NCI-H1092 treated with DMSO at 0.1 percent for 48 hours (cell line): ENCODE measurements around the gene DENND1B.

ENCODE experiments used
- DNase-seq: peaks from one replicate; lab custom pipeline; 2025; lab: John Stamatoyannopoulos, UW

Gene DENND1B, protein sequence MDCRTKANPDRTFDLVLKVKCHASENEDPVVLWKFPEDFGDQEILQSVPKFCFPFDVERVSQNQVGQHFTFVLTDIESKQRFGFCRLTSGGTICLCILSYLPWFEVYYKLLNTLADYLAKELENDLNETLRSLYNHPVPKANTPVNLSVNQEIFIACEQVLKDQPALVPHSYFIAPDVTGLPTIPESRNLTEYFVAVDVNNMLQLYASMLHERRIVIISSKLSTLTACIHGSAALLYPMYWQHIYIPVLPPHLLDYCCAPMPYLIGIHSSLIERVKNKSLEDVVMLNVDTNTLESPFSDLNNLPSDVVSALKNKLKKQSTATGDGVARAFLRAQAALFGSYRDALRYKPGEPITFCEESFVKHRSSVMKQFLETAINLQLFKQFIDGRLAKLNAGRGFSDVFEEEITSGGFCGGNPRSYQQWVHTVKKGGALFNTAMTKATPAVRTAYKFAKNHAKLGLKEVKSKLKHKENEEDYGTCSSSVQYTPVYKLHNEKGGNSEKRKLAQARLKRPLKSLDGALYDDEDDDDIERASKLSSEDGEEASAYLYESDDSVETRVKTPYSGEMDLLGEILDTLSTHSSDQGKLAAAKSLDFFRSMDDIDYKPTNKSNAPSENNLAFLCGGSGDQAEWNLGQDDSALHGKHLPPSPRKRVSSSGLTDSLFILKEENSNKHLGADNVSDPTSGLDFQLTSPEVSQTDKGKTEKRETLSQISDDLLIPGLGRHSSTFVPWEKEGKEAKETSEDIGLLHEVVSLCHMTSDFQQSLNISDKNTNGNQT

DNA sequence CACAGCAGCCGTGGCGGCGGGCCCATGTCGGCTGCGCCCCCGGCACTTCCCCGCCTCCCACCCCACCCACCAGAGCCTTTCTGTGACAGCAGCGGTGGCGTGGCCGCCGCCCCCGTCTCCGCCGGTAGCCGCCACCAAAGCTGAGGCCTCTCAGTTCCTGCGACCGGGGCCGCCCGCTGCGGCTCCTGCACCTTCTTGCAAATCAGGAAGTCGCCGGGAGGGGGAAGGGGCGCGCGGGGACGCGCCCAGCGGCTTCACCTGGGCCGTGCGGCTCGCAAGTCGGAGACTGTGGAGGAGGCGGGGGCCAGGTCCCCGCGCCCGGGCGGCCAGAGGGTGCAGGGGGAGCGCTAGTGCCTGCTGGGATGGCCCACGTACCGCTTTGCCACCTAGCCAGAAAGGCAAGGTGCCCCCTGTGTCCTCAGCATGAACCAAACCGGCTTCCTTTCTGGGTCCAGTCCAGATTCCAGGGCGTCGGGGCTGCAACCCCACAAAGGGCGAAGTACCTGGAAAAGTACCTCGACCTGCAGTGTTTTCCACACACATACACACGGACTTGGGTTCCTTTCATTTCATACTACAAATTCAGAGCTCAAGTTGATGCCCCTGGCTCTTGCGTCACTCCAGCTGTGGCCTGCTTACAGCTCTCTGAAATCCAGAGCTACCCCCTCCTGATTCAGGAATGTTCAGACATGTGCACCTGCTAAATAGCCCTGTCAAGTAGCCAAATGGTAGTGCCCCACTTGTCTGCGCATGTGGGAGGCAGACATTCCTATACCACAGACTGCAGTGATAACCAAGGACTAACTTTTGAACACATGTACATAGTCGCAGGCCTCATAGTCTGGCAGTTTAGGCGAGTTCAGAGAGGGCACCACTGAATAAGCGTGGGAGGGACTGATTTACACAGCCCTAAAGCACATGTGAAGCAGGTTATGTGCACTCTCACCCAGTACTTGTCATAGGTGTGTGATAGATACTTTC lies at the start of gene DENND1B:
Gene DENND1B, minus strand, starts transcription at position 199 of the 981 bp plus-strand sequence. CDS start 325 bp downstream, outside the sequence.
- peak; percentile 21 for DNase-seq

DNA sequence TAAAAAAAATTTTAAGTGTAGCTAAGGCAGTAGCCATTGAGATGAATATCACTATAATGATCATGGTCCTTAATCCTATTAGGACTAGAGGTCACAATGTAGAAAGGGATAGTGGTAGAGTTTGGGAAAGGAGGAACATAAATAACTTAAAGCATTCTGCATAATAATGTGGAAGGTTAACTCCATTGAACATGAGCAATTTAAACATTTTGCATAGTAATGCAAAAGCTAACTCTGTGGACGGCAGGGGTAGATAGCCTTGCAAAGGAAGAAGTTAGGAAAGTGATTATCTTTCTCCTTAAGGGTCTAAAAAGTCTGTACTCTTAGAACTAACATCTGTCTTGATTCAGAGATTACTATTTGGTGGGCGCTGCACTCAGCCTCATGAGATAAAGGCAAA lies 39.0 kb upstream of the DENND1B start:
- DNase-seq: no peak

- DNase-seq: no peak
Observed at GRCh38 chr1:197813741-197814140, 38.5 kb upstream of the DENND1B start.

DNA sequence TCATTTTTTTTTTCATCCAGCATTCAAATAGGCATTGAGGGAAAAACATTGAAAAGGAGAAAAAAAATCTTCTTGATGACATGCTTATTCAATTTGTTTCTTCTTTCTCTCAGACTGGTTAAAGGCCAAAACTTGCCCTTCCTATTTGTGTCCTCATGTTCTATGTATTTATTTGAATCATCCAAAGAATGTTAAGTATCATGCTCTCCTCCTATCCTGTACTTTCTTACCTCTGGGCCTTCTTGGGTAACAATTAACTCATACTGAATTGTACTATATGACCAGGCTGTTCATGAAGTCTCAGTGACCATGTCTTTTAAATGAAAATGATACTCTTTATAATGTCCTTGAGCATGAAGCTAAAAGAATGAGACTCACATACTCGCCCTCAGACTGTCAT lies 36.5 kb upstream of the DENND1B start:
- DNase-seq: no peak

GRCh38 chr1:197810812-197811211 lies 35.5 kb upstream of the DENND1B start:
- no peak for DNase-seq

GRCh38 chr1:197808880-197809279 lies 33.6 kb upstream of the DENND1B start:
- DNase-seq: no peak

- no peak for DNase-seq
Observed at GRCh38 chr1:197807739-197808453, 32.6 kb upstream of the DENND1B start.

GRCh38 chr1:197807216-197807615 lies 31.9 kb upstream of the DENND1B start:
- DNase-seq: no peak

DNA sequence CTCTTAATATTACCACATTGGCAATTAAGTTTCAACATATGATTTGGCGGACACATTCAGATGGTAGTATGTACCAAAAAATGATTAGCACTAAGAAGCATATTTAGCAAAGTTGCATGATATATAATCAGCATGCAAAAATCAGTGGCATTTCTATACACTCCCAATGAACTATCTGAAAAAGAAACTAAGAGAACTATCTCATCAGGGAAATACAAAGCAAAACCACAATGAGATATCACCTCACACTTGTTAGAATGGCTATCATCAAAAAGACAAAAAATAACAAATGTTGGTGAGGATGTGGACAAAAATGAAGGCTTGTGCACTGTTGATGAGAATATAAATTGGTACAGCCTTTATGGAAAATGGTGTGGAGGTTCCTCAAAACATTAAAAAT lies 31.4 kb upstream of the DENND1B start:
- DNase-seq: no peak

DNA sequence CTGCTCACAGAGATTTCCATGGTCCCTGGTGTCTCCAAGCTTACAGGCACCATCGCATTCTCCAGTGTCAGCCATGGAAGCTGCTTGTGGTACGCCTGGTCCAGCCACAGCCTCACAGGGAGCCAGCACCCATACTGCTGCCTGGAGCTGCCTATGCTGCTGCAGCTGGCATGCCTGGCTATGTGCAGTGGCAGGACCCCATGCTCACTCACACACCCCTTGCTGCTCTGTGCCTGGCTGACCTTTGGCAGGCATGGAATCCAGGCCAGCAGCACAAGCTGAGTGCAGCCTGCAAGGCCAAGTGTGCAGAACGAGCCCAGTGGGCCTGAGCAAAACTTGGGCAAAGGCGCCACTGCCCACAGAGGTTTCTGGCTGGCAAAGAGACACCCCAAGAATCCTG lies 26.4 kb upstream of the DENND1B start:
- DNase-seq: no peak

DNA sequence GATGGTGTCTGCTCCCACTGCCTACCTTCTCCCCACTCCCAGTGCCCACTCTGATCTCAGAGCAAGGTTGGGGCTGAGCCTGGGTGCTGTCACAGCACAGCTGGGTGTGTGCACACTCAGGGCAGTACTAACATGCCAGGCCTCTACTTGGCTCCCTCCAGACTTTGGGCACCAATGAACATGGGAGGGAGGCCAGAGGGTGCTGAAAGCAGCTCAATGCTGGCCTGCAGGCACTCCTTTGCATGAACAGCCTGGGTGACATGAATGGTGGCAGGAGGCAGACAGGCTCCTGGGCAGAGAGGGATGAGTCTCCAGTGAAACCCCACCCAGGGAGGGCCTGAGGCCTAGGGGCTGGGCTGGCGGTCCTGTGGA lies 25.8 kb upstream of the DENND1B start:
- no peak for DNase-seq

DNA sequence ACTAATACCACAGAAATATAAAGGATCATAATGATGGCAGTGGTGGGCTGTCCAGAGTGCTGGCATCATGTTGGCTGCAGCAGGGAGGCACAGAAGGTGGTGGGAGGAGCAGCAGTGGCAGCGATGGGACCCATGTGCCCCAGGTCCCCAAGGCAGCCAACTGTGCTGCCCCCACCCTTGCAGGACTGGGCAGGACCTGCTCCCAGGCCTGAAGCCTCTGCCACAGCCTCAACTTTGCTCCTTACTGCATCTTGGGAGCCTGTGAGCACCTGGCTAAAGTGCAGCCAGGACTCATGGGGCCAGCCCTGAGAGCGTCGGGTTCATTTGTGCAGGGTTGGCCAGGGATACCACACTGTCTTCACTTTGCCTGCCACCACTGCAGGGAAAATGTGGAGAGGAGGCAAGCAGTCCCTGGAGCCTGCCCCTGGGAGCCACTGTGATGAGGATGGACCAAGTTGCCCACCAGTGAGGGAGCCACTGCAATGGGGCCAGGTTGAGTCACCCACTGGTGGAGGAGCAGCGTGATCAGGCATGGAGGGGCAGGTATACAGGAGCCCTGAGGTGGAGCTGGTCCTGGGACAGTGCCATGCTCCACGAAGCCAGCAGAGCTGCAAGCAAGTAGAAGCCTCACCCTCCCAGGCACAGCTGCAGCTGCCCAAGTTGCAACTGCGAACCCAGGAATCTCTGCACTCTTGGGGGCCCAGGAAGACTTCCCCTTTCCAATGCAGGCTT lies 25.3 kb upstream of the DENND1B start:
- DNase-seq: no peak

DNA sequence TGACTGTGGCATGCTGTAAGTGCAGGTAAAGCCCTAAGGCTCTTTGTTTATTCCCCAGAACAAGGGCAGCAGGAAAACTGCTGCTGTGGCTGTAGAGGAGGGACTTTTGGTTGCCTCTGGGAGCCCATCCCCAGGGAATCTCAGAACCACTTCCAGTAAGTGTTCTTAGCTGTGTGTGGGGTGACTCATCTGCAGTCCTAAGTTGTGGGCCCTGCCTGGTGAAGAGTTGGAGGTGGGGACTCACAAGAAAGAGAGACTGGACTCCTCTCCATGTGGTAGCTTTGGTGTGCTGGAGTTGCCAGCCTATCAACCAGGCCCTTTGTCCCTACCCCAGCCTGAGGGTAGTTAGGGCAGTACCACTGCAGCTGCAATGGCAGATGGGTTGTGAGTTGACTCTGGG lies 24.0 kb upstream of the DENND1B start:
- DNase-seq: no peak

- no peak for DNase-seq
Observed at GRCh38 chr1:197798492-197798891, 23.2 kb upstream of the DENND1B start.

DNA sequence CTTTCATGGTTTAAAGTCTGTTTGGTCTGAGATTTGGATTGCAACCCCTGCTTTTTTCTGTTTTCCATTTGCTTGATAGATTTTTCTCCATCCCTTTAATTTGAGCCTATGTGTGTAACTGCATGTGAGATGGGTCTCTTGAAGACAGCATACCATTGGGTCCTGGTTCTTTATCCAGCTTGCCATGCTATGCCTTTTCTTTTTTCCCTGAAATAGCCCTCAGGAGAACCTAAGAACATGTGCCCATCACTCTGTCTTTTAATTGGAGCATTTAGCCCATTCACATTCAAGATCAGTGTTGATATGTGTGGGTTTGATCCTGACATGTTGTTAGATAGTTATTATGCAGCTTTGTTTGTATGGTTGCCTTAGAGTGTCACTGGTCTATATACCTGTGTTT lies 21.7 kb upstream of the DENND1B start:
- no peak for DNase-seq

GRCh38 chr1:197788741-197789739 lies 13.8 kb upstream of the DENND1B start:
- no peak for DNase-seq

DNA sequence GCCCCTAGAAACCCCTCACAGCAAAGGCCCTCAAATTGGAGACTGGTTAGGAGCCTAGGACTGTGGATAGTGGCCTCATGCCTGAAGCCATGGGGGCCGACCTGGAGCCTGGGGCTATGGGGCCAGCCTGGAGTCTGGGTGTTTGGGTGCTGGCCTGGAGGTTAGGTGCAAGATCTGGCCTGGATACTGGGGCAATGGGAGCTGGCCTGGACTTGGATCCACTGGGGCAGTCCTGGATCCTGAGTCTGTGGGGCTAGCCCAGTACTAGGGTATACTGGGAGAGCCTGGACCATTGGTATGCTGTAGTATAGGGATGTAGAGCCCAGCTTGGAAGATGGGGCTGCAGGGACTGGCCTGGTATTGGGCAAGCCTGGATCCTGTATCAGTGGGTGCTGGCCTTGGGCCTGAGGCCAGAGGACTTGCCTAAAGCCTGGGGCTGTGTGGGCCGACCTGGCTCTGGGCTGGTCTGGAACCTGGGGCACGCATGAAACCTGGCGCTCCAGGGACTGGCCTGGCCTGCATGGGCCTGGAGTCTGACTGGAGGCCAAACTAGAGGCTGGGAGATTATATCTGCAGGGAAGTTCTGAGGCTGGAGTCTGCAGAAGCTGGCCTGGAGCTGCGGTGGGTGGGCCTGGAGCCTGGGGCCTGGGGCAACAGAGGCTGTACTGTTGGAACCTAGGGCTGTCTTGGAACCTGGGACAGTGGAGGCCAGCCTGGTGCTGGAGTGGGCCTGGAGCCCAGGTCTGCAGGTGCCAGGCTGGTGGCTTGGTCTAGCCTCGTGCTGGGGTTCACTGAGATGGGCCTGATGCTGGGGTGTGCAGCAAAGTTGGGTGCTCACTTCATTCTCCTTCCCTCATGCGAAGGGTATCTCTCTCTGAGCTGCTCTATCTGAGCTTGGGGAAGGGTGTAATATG lies 12.6 kb upstream of the DENND1B start:
- DNase-seq: no peak

- DNase-seq: no peak
Observed at GRCh38 chr1:197787056-197787455, 11.8 kb upstream of the DENND1B start.
